ENCODE results near the gene CMSS1. TPM values are rescaled to one million over a fixed set of nuclear protein-coding genes. Genes with fewer than 3 reads are reported as not detected.

Gene CMSS1
- total and polyA plus RNA-seq, 2 of the 13 experiments (the other 11 are each of a cell fraction or from before 2014, with no cell fraction given), result 6.4 to 48.7 TPM

- TF ChIP-seq PITX1 (CRISPR knock-in tag; IDR thresholded peaks at IDR 0.05), result no peak
- TF ChIP-seq ZNF367 (CRISPR knock-in tag; IDR thresholded peaks at IDR 0.05; ENCODE audit: borderline replicate concordance), result no peak
- no peak for TF ChIP-seq SSRP1 (CRISPR knock-in tag; IDR thresholded peaks at IDR 0.05)
- TF ChIP-seq ZNF343 (CRISPR knock-in tag; IDR thresholded peaks at IDR 0.05), result no peak
- TF ChIP-seq CERS6 (CRISPR knock-in tag; IDR thresholded peaks at IDR 0.05), result no peak
- TF ChIP-seq HOXA3 (CRISPR knock-in tag; IDR thresholded peaks at IDR 0.05), result no peak
- no peak for TF ChIP-seq HOXA9 (CRISPR knock-in tag; IDR thresholded peaks at IDR 0.05; ENCODE audit: borderline replicate concordance)
- no peak for TF ChIP-seq ZNF720 (CRISPR knock-in tag; IDR thresholded peaks at IDR 0.05)
- 0 out of 2 replicates have a peak, but pooled peaks have one; percentile 52 for TF ChIP-seq WIZ (CRISPR knock-in tag; IDR thresholded peaks at IDR 0.05)
- no peak for TF ChIP-seq ZNF382 (CRISPR knock-in tag; IDR thresholded peaks at IDR 0.05; ENCODE audit: borderline replicate concordance)
- peak; percentile 33; the same call in 1 of the 2 replicates for TF ChIP-seq DRAP1 (CRISPR knock-in tag; IDR thresholded peaks at IDR 0.05)
- TF ChIP-seq HMG20A (CRISPR knock-in tag; IDR thresholded peaks at IDR 0.05; ENCODE audit: borderline replicate concordance), result peak; percentile 81; the same call in 1 of the 2 replicates
- TF ChIP-seq RBFOX2 (IDR thresholded peaks at IDR 0.05; ENCODE audit: low read depth, low read length), result no peak
- no peak for TF ChIP-seq AGO1 (IDR thresholded peaks at IDR 0.05; ENCODE audit: low read depth, low read length, poor library complexity, severe bottlenecking)
- no peak for TF ChIP-seq CHCHD3 (CRISPR knock-in tag; IDR thresholded peaks at IDR 0.05)
- no peak; the same call in 1 of the 2 replicates for TF ChIP-seq JUND (CRISPR knock-in tag; IDR thresholded peaks at IDR 0.05)
- TF ChIP-seq XRCC5 (optimal IDR thresholded peaks at IDR 0.05; ENCODE audit: low read length), result no peak
- TF ChIP-seq MYPOP (CRISPR knock-in tag; IDR thresholded peaks at IDR 0.05), result no peak
- TF ChIP-seq FOXM1 (CRISPR knock-in tag; IDR thresholded peaks at IDR 0.05), result no peak
- no peak for TF ChIP-seq ZKSCAN1 (IDR thresholded peaks at IDR 0.05; ENCODE audit: low read length)
These were observed 280.5 kb downstream of the CMSS1 start (continued) for GRCh38 chr3:100097919-100098783.

Measured in HepG2 (cell line).